BLaER1 (cell line): ENCODE measurements around the gene MAD2L2.

Experiments
- H3K27ac ChIP-seq: shearing (Covaris generic); formaldehyde crosslinking; 2 replicates; pipeline ENCODE4 v1.8.1; 2022
- H3K27me3 ChIP-seq: shearing (Covaris generic); formaldehyde crosslinking; 2 replicates; pipeline ENCODE4 v1.8.1; 2022
- H3K36me3 ChIP-seq: shearing (Covaris generic); formaldehyde crosslinking; 2 replicates; pipeline ENCODE4 v1.8.1; 2022
- H3K4me1 ChIP-seq: shearing (Covaris generic); formaldehyde crosslinking; 2 replicates; pipeline ENCODE4 v1.8.1; 2022
- H3K4me2 ChIP-seq: shearing (Covaris generic); formaldehyde crosslinking; 2 replicates; pipeline ENCODE4 v1.8.1; 2022
- H3K4me3 ChIP-seq: shearing (Covaris generic); formaldehyde crosslinking; 2 replicates; pipeline ENCODE4 v1.8.1; 2022
- H3K9ac ChIP-seq: shearing (Covaris generic); formaldehyde crosslinking; 2 replicates; pipeline ENCODE4 v1.8.1; 2022
- H3K9me3 ChIP-seq: shearing (Covaris generic); formaldehyde crosslinking; 2 replicates; pipeline ENCODE4 v1.8.1; 2022
- H4K20me1 ChIP-seq: shearing (Covaris generic); formaldehyde crosslinking; 2 replicates; pipeline ENCODE4 v1.8.1; 2022
- Cebpa-rat ChIP-seq: shearing (Covaris generic); IDR thresholded peaks from 2 replicates; pipeline ENCODE4 v1.8.1; 2022

MAD2L2 gene

GRCh38 chr1:11697893-11698210, 16.9 kb upstream of the MAD2L2 start:
- H3K4me1 ChIP-seq = peaks cover 100% of the 10 kb centered on the region
- peaks cover 100% of the 10 kb centered on the region for H4K20me1 ChIP-seq
- H3K27me3 ChIP-seq = no peaks in the 10 kb centered on the region
- 0 out of 2 replicates have a peak overlapping the region, but pooled peaks have one; percentile 32 for H3K9ac ChIP-seq
- TF ChIP-seq Cebpa-rat = no peak
- H3K9me3 ChIP-seq = no peaks in the 10 kb centered on the region
- peak overlapping the region; percentile 7; the same call in 1 of the 2 replicates for H3K27ac ChIP-seq
- H3K36me3 ChIP-seq = peaks cover 35% of the 10 kb centered on the region
- H3K4me3 ChIP-seq = no peak overlapping the region
- peak overlapping the region; percentile 97 for H3K4me2 ChIP-seq

GRCh38 chr1:11697188-11697892, 16.4 kb upstream of the MAD2L2 start:
- no peak for TF ChIP-seq Cebpa-rat
- H3K9ac ChIP-seq = peak overlapping the region; percentile 32; the same call in 1 of the 2 replicates

GRCh38 chr1:11695861-11696260, 14.9 kb upstream of the MAD2L2 start:
- Histone ChIP-seq H3K4me1 (peaks cover 88% of the 10 kb centered on the region), H3K4me2 (peak overlapping the region; percentile 32), H3K27ac (no peak overlapping the region), H3K27me3 (no peaks in the 10 kb centered on the region), H3K4me3 (no peak overlapping the region), H4K20me1 (peaks cover 89% of the 10 kb centered on the region), H3K9ac (peak overlapping the region; percentile 38; the same call in 1 of the 2 replicates), H3K9me3 (no peaks in the 10 kb centered on the region), H3K36me3 (peaks cover 21% of the 10 kb centered on the region)
- TF ChIP-seq Cebpa-rat = no peak

More at GRCh38 chr1:11697188-11697892, 16.4 kb upstream of the MAD2L2 start:
- no peaks in the 10 kb centered on the region for H3K27me3 ChIP-seq
- no peak overlapping the region for H3K4me3 ChIP-seq
- peaks cover 100% of the 10 kb centered on the region for H4K20me1 ChIP-seq
- H3K4me2 ChIP-seq = peak overlapping the region; percentile 97
- no peak overlapping the region for H3K27ac ChIP-seq
- no peaks in the 10 kb centered on the region for H3K9me3 ChIP-seq
- peaks cover 30% of the 10 kb centered on the region for H3K36me3 ChIP-seq
- H3K4me1 ChIP-seq = peaks cover 100% of the 10 kb centered on the region

GRCh38 chr1:11693917-11694316, 13.0 kb upstream of the MAD2L2 start:
- no peak for TF ChIP-seq Cebpa-rat
- peaks cover 21% of the 10 kb centered on the region for H3K36me3 ChIP-seq
- H3K27me3 ChIP-seq = no peaks in the 10 kb centered on the region
- no peaks in the 10 kb centered on the region for H3K9me3 ChIP-seq
- no peak overlapping the region for H3K4me3 ChIP-seq
- no peak overlapping the region; the same call in 1 of the 2 replicates for H3K27ac ChIP-seq
- H3K4me2 ChIP-seq = peak overlapping the region; percentile 92
- peak overlapping the region; percentile 100; the same call in 1 of the 2 replicates for H3K9ac ChIP-seq
- peaks cover 82% of the 10 kb centered on the region for H3K4me1 ChIP-seq
- peaks cover 69% of the 10 kb centered on the region for H4K20me1 ChIP-seq

GRCh38 chr1:11693024-11693590, 12.2 kb upstream of the MAD2L2 start:
- H3K4me1 ChIP-seq = peaks cover 82% of the 10 kb centered on the region
- peak overlapping the region; percentile 94 for H3K4me3 ChIP-seq
- peak overlapping the region; percentile 92 for H3K4me2 ChIP-seq
- peak overlapping the region; percentile 88; the same call in 1 of the 2 replicates for H3K27ac ChIP-seq
- H4K20me1 ChIP-seq = peaks cover 61% of the 10 kb centered on the region
- H3K27me3 ChIP-seq = no peaks in the 10 kb centered on the region
- H3K36me3 ChIP-seq = peaks cover 21% of the 10 kb centered on the region
- H3K9me3 ChIP-seq = no peaks in the 10 kb centered on the region
- H3K9ac ChIP-seq = peak overlapping the region; percentile 100
- no peak for TF ChIP-seq Cebpa-rat

GRCh38 chr1:11691928-11692711, 11.2 kb upstream of the MAD2L2 start:
- Histone ChIP-seq H3K9me3 (no peaks in the 10 kb centered on the region), H3K4me3 (peak overlapping the region; percentile 94), H3K4me1 (peaks cover 82% of the 10 kb centered on the region), H3K9ac (peak overlapping the region; percentile 100), H3K27me3 (no peaks in the 10 kb centered on the region), H3K36me3 (peaks cover 21% of the 10 kb centered on the region), H3K4me2 (peak overlapping the region; percentile 92), H4K20me1 (peaks cover 51% of the 10 kb centered on the region), H3K27ac (peak overlapping the region; percentile 88)
- TF ChIP-seq Cebpa-rat = no peak

- no peak for TF ChIP-seq Cebpa-rat
- Histone ChIP-seq H3K4me2 (peak within 1 kb of the TSS; percentile 95), H3K27me3 (no peaks in the 10 kb centered on the region), H3K27ac (peak within 1 kb of the TSS; percentile 100), H3K9me3 (no peaks in the 10 kb centered on the region), H3K4me3 (peak within 1 kb of the TSS; percentile 94), H3K36me3 (peaks cover 22% of the 10 kb centered on the region), H4K20me1 (peaks cover 44% of the 10 kb centered on the region), H3K9ac (peak within 1 kb of the TSS; percentile 100), H3K4me1 (peaks cover 82% of the 10 kb centered on the region)
Measured at GRCh38 chr1:11691302-11691914, 10.5 kb upstream of the MAD2L2 start, which contains the start of gene DRAXIN. DRAXIN (plus strand) TSS chr1:11691710; CDS start chr1:11706259, 14,549 bp downstream.

- Histone ChIP-seq H3K4me3 (peak overlapping the region; percentile 94), H3K9me3 (no peaks in the 10 kb centered on the region), H4K20me1 (peaks cover 37% of the 10 kb centered on the region), H3K27me3 (no peaks in the 10 kb centered on the region), H3K4me2 (peak overlapping the region; percentile 95), H3K4me1 (peaks cover 82% of the 10 kb centered on the region), H3K27ac (peak overlapping the region; percentile 100), H3K9ac (peak overlapping the region; percentile 100), H3K36me3 (peaks cover 19% of the 10 kb centered on the region)
- TF ChIP-seq Cebpa-rat = no peak
Measured at GRCh38 chr1:11690397-11691301, 9.7 kb upstream of the MAD2L2 start.
